HG03064 (cell line): ENCODE results near the gene LZTS2.

ENCODE experiments used
- ATAC-seq: cut with Tn5 transposase; IDR thresholded peaks from one replicate; pipeline ENCODE4 v1.9.1; 2021; ENCODE audit warnings: low read depth; ENCODE audit not compliant: unreplicated experiment

LZTS2 gene

GRCh38 chr10:100978121-100978900, 21.3 kb upstream of the LZTS2 start:
- no peak for ATAC-seq

- ATAC-seq = no peak
Observed at GRCh38 chr10:100978901-100979195, 20.8 kb upstream of the LZTS2 start.

- no peak for ATAC-seq
Observed at GRCh38 chr10:100979791-100980272, 19.8 kb upstream of the LZTS2 start.

- no peak for ATAC-seq
Observed at GRCh38 chr10:100980311-100980710, 19.3 kb upstream of the LZTS2 start.

GRCh38 chr10:100980711-100981110, 18.9 kb upstream of the LZTS2 start:
- ATAC-seq = no peak

- no peak for ATAC-seq
Observed at GRCh38 chr10:100981178-100981772, 18.3 kb upstream of the LZTS2 start.

- no peak for ATAC-seq
Observed at GRCh38 chr10:100982916-100983830, 16.4 kb upstream of the LZTS2 start.

GRCh38 chr10:100983868-100984671, 15.5 kb upstream of the LZTS2 start:
- ATAC-seq = no peak

GRCh38 chr10:100984672-100985177, 14.9 kb upstream of the LZTS2 start:
- no peak for ATAC-seq

GRCh38 chr10:100985336-100985735, 14.3 kb upstream of the LZTS2 start:
- ATAC-seq = no peak

- ATAC-seq = no peak
Observed at GRCh38 chr10:100986623-100986951, 13.0 kb upstream of the LZTS2 start.

- peak; percentile 83 for ATAC-seq
Observed at GRCh38 chr10:100986952-100987684, 12.5 kb upstream of the LZTS2 start, which contains the start of the genes MRPL43 and TWNK. TSS of gene MRPL43 (minus strand) at chr10:100987497. CDS start at chr10:100987443, 54 bp downstream. TSS of gene TWNK (plus strand) at chr10:100987543. CDS start at chr10:100988211, 668 bp downstream.

GRCh38 chr10:100987685-100988049, 11.9 kb upstream of the LZTS2 start:
- no peak for ATAC-seq

- no peak for ATAC-seq
Observed at GRCh38 chr10:100988166-100988565, 11.4 kb upstream of the LZTS2 start.

- no peak for ATAC-seq
Observed at GRCh38 chr10:100989088-100989487, 10.5 kb upstream of the LZTS2 start.

- no peak for ATAC-seq
Observed at GRCh38 chr10:100993986-100994708, 5.5 kb upstream of the LZTS2 start.

GRCh38 chr10:100995181-100995580, 4.4 kb upstream of the LZTS2 start:
- no peak for ATAC-seq

- no peak for ATAC-seq
Observed at GRCh38 chr10:100996678-100997359, 2.8 kb upstream of the LZTS2 start.
